PC-3 (cell line): ENCODE measurements around the gene SGTA.

Source experiments
- EZH2phosphoT487 ChIP-seq: fragments of 300-600 bp; sonication (generic); IDR thresholded peaks from 2 replicates; pipeline ENCODE4 v1.6.1; 2018; ENCODE audit warnings: mild to moderate bottlenecking, antibody characterized with exemption, low read length, borderline replicate concordance
- TF ChIP-seq, protein P1 (sequence below): fragments of 300-600 bp; sonication (generic); conservative IDR thresholded peaks from 2 replicates; pipeline ENCODE4 v1.5.1; 2017; ENCODE audit warnings: antibody characterized with exemption, low read depth, mild to moderate bottlenecking, low read length

DNA sequence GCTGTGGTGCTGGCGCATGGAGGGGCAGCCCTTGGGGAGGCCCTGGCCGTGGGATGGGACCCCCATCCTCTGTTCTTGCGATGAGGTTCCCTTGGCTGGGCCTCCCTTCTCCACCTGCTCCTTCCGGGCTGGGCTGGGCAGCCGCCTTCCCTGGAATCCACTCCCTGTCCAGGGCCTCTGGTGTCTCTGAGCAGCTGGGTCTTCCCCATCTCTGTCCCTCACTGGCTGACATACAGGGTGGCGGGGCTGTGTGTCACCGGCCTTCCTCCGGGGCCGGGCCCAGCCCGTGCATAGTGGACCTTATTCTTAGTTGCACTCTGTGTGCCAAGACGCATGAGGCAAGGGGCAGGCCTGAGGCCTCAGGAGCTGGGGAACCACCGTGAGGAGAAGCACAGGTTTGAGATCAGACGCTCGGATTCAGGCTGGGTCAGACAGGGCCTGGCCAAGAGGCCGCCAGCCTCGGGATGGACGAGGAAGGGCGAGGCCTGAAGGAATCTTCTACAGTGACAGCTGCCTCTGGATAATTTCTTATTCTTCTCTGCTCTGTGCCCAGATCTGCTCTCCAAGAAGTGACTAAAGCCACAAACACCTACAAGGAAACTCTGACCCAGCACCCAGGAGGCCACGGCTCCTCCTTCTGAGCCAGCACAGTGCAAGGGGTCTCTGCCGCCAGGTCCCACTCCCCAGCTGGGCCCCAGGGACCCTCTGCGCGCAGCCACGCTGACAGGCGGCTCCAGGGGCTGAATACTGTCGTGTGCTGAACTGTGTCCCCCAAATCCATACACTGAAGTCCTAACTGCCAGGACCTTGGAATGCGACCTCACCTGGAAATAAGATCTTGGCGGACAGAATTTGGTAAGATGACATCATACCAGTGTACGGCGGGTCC, 11.0 kb downstream of the SGTA start:
- TF ChIP-seq EZH2phosphoT487 = no peak
- TF ChIP-seq, protein P1, sequence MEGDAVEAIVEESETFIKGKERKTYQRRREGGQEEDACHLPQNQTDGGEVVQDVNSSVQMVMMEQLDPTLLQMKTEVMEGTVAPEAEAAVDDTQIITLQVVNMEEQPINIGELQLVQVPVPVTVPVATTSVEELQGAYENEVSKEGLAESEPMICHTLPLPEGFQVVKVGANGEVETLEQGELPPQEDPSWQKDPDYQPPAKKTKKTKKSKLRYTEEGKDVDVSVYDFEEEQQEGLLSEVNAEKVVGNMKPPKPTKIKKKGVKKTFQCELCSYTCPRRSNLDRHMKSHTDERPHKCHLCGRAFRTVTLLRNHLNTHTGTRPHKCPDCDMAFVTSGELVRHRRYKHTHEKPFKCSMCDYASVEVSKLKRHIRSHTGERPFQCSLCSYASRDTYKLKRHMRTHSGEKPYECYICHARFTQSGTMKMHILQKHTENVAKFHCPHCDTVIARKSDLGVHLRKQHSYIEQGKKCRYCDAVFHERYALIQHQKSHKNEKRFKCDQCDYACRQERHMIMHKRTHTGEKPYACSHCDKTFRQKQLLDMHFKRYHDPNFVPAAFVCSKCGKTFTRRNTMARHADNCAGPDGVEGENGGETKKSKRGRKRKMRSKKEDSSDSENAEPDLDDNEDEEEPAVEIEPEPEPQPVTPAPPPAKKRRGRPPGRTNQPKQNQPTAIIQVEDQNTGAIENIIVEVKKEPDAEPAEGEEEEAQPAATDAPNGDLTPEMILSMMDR = no peak
